Upper lobe of left lung (tissue), 4 donors: ENCODE data around the gene TP53I13.

ENCODE experiments used
- EP300 ChIP-seq, 4 donors: sonication (generic); formaldehyde crosslinking; IDR thresholded peaks; one replicate each; pipeline ENCODE4 v1.5.1; 2017; ENCODE audit warnings: antibody characterized with exemption in 4 of 4, control low read depth in 2 of 4
- POLR2AphosphoS5 ChIP-seq, 2 donors: sonication (generic); formaldehyde crosslinking; IDR thresholded peaks; one replicate each; pipeline ENCODE4 v1.5.1; 2017; ENCODE audit warnings: antibody characterized with exemption in 2 of 2
- TF ChIP-seq, protein P1 (sequence below), 6 experiments: fragments of 450-650 bp in 4 of 6; fragments of 200-600 bp in 2 of 6; sonication (generic) in 2 of 6; IDR thresholded peaks; one replicate each; pipeline ENCODE4 v1.5.1; 2016 to 2019; ENCODE audit warnings: antibody characterized with exemption in 6 of 6

DNA sequence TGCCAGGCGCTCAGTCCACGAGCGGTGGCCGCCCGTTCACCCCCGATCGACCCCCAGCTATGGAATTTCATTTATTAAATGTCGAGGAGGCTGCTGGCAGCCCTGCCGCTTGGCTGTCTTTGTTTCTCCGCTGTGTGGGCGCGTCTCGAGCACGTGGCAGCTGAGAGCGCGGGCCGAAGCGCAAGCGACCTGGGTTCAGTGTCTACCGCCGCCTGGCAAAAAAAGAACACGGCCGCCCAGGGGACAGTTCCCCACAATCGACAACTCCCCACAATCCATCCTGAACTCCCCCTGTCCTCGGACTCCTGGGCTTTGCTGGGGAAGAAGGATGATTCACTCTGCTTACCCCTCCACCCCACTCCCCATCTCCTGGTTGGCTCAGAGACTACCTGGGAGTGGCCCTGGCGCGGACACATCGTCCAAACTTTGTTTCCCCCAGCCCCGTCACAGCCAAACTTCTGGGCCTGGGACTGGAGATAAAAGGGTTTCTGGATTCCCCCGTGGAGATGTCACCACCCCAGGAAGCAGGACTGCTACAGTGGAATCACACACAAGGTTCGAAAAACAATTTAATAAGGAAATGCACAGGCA is 22.7 kb downstream of the TP53I13 start:
- TF ChIP-seq, protein P1, sequence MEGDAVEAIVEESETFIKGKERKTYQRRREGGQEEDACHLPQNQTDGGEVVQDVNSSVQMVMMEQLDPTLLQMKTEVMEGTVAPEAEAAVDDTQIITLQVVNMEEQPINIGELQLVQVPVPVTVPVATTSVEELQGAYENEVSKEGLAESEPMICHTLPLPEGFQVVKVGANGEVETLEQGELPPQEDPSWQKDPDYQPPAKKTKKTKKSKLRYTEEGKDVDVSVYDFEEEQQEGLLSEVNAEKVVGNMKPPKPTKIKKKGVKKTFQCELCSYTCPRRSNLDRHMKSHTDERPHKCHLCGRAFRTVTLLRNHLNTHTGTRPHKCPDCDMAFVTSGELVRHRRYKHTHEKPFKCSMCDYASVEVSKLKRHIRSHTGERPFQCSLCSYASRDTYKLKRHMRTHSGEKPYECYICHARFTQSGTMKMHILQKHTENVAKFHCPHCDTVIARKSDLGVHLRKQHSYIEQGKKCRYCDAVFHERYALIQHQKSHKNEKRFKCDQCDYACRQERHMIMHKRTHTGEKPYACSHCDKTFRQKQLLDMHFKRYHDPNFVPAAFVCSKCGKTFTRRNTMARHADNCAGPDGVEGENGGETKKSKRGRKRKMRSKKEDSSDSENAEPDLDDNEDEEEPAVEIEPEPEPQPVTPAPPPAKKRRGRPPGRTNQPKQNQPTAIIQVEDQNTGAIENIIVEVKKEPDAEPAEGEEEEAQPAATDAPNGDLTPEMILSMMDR (IDR thresholded peaks at IDR 0.05) = no peak
- no peak for TF ChIP-seq POLR2AphosphoS5 (IDR thresholded peaks at IDR 0.05)
- no peak for TF ChIP-seq EP300 (IDR thresholded peaks at IDR 0.05)
